Superior temporal gyrus (tissue), 1 donor: ENCODE measurements around the gene JAG1.
A peak's percentile ranks its signal among the peaks of the same experiment; 100 is the strongest.

ENCODE experiments used
- DNase-seq: peaks from one replicate; pipeline ENCODE4 v3.0.0-alpha.2; 2016; ENCODE audit errors: extremely low spot score

Gene JAG1

GRCh38 chr20:10699941-10700340, 26.1 kb upstream of the JAG1 start:
- DNase-seq: no peak

GRCh38 chr20:10699489-10699888, 25.7 kb upstream of the JAG1 start:
- no peak for DNase-seq

GRCh38 chr20:10696650-10697049, 22.9 kb upstream of the JAG1 start:
- DNase-seq: no peak

- no peak for DNase-seq
Measured at GRCh38 chr20:10689385-10689784, 15.6 kb upstream of the JAG1 start.

- DNase-seq: no peak
Measured at GRCh38 chr20:10687895-10688294, 14.1 kb upstream of the JAG1 start.

GRCh38 chr20:10686356-10687133, 12.7 kb upstream of the JAG1 start:
- DNase-seq: no peak

GRCh38 chr20:10683537-10683936, 9.7 kb upstream of the JAG1 start:
- DNase-seq: no peak

GRCh38 chr20:10682939-10683338, 9.1 kb upstream of the JAG1 start:
- no peak for DNase-seq

- no peak for DNase-seq
Measured at GRCh38 chr20:10681494-10681893, 7.7 kb upstream of the JAG1 start.

GRCh38 chr20:10680571-10680970, 6.8 kb upstream of the JAG1 start:
- no peak for DNase-seq

GRCh38 chr20:10679269-10679668, 5.5 kb upstream of the JAG1 start:
- DNase-seq: peak; percentile 52

- DNase-seq: no peak
Measured at GRCh38 chr20:10676518-10676917, 2.7 kb upstream of the JAG1 start.

- DNase-seq: no peak
Measured at GRCh38 chr20:10675450-10675848, 1.6 kb upstream of the JAG1 start.

- DNase-seq: peak; percentile 45
Measured at GRCh38 chr20:10674684-10675449, 1.1 kb upstream of the JAG1 start.

GRCh38 chr20:10673176-10673841, 490 bp downstream of the JAG1 start:
- DNase-seq: no peak

GRCh38 chr20:10672624-10673127, 1.1 kb downstream of the JAG1 start:
- DNase-seq: no peak

- no peak for DNase-seq
Measured at GRCh38 chr20:10671919-10672623, 1.7 kb downstream of the JAG1 start.

- peak; percentile 64 for DNase-seq
Measured at GRCh38 chr20:10671221-10671918, 2.4 kb downstream of the JAG1 start.

- DNase-seq: no peak
Measured at GRCh38 chr20:10670501-10671220, 3.1 kb downstream of the JAG1 start.

- no peak for DNase-seq
Measured at GRCh38 chr20:10669843-10670446, 3.9 kb downstream of the JAG1 start.
